Glomerular visceral epithelial cell (primary cell): ENCODE measurements around the gene TUBA3E.
"Not testable (repeated sequence)": the region's sequence is repeated elsewhere in the genome, so short reads cannot be mapped to it uniquely, and the experiment has no call there.

Experiments used
- DNase-seq: peaks from one replicate; pipeline ENCODE4 v3.0.0-alpha.2; 2016; ENCODE audit errors: extremely low spot score

Gene TUBA3E

DNA sequence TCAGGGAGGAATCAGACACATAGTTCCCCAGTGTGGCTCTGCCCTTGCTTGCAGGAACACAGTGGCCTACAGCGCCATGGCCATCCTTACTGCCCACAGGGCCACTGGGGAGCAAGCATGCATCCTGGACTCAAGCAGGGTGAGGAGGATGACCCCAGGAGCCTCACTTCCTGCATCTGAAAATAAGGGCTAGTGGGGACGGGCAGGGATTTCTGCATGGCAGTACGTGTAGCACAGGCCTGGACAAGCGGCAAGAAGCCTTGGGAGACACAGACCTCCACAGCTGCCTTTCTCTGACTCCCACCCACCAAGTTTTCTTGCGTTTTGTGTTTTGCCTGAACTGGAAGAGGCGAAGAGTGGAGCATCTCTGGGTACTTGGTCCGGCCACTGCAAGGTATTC, 35.8 kb downstream of the TUBA3E start:
- DNase-seq, result not testable (repeated sequence)

DNA sequence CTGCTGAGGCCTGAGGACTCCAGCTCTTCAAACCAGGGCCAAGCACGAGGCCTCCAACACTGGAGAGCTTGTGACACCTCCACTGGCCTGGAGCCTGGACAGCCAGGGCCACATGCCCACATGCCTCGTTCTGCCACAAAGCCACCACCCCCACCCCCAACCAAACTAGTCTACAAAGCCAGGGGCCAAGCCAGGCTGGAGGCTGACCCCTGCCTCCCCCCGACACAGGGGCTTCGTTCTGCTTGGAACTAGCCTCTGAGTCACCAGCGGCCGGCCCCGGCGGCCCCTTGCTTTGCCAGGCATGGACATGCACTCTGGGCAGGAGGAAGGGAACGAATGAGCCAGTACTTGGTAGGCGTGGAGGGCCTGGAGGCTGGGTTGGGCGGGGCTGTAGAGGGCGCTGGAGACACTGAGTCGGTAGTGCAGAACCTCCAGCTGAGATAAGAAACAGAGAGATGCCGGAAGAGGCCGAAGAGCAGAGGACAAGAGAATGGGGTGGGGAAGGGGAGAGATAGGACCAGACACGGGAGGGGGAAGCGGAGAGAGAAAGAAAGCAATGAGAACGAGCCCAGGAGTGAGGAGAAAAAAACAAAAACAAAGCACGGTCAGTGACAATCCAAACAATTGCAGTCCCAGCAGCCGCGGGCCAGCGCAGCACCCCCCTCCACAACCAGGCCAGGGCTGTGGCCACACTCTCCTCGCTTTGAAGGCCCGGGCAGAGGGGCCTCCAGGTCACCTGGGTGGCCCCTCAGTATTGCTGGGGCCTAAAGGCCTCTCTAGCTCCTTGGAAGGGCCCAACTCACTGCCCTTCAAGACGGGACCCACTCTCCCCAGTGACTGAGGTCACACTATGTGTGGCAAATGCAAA, 37.2 kb downstream of the TUBA3E start:
- peak; percentile 49 for DNase-seq

DNA sequence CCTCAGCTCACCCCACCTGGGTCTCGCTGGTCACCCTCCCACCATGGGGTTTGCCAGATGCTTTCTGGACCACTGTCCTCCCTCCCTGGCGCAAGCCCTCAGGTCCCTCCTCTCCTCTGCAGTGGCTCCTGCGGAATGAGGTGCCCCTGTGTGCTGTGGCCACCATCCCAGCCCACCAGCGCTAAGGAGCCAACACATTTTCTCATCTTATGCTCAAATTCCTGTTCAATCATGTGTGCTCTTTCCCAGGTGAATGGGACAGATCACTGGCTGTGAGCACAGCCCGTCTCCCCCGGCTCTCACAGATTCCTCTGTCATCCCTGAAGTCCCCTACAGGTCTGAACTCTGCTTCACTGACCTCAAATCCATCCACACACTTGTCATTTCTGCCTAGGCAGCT, 38.1 kb downstream of the TUBA3E start:
- no peak for DNase-seq

DNA sequence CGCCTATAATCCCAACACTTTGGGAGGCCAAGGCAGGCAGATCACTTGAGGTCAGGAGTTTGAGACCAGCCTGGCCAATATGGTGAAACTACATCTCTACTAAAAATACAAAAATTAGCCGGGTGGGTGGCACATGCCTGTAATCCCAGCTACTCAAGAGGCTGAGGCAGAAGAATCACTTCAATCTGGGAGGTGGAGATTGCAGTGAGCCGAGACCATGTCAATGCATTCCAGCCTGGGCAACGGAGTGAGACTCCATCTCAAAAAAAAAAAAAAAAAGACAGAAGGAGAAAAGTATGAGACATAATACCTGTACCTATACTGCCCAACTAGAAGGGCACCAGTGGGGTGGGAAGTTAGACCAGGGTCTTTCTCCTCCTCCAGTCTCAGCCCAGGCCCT, 38.9 kb downstream of the TUBA3E start:
- not testable (repeated sequence) for DNase-seq

DNA sequence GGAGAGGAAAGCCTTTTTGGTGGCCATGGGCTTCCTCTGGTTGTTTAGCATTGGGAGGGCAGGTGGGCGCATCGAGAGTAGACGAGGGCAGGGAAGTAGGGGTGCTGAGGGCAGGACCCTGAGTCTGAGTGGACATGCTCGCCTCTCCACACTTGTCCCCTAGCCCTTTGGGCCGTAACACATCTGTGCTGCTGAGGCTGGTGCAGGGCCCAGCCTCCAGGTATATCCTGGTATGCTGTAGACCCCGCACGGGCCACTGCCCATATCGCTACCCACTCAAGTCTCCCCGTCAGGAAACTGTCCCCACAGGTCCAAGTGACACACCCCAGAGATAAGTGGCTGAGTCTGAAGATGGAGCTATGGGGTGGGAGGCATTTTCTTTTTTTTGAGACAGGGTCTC, 39.6 kb downstream of the TUBA3E start:
- no peak for DNase-seq

DNA sequence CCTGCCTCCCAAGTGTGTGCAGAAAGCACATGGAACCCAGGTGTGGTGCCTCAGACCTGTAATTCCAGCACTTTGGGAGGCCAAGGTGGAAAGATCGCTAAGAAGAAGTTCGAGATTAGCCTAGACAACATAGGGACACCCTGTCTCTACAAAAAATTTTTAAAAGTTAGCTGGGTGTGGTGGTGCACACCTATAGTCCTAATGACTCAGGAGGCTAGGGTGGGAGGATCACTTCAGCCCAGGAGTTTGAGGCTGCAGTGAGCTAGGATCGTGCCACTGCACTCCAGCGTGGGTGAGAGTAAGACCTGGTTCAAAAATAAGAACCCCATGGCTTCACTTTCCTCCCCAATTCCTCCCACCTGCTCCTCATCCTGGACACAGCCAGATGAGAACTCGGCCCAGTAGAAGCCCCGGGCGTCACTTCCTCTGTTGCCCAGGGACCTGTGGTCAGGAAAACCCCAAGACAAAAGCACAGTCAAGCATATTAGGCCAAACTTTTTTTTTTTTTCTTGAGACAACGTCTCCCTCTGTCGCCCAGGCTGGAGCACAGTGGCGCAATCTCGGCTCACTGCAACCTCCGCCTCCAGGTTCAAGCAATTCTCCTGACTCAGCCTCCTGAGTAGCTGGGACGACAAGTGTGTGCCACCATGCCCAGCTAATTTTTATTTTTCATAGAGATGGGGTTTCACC, 40.3 kb downstream of the TUBA3E start:
- DNase-seq, result peak; percentile 61

DNA sequence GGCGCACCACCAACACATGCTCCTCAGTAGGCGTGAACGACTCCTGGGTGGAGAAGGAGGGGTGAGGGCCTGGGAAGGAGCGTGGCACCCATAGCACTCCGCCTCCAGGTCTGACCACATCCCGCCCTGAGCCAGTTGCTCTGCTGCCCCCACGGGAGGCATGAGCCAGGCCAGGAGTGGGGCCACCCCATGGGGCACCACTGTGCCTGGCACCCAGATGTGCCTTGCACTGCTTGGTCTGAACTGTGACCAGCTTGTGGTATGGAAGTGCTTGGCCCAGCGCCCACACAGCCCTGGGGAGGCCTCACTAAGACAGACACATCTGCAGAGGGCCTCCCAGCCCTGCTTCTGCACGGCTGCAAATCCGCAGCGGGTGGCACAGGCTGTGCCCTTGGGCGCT, 40.9 kb downstream of the TUBA3E start:
- DNase-seq, result peak; percentile 24

DNA sequence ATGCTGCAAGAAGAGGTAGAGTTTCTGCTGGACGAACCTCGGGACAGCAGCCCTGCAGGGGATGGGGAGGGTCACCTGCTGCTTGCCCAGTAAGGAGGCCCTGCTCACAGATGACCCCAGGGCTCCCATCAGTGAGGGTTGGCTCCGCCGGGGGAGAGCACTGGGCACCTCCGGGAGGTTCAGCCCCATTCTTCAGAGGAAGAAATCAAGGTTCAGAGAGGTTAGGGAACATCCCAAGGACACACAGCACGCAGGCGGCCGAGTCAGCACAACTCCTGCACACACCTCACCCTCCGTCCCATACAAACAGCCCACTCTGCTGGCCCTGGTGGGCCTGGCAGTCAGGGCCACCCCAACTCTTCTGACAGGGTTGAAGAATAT, 41.6 kb downstream of the TUBA3E start:
- no peak for DNase-seq

DNA sequence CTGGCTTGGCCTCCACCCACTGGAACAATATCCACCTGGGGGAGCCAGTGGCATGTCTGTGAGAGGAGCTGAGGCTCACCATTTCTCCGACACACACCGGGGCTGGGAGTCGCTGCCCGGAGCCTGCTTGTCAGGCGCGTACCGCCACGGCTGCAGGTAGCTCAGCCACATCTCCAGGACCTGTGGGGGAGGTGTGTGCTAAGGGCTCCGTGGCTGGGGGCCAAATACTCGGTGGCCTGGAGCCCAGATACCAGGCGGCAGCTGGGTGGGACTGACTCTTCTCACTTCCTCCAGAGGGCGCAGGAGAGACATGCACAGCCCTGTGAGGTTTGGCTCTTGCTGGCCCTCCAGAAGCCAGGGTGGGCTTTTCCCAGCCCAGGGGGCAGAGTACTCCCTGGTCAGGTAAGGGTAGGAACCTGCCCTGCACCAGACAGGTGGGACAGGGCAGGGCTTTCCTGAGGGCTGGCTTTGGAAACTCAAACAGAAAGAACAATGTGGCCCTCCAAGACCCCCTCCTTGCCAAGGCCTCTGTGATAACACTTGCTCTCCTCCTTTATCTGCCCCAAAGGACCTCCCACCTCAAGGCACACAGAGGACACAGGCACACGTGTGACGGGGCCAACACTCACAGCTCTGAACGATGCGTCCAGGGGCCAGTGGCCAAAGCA, 42.1 kb downstream of the TUBA3E start:
- peak; percentile 59 for DNase-seq

DNA sequence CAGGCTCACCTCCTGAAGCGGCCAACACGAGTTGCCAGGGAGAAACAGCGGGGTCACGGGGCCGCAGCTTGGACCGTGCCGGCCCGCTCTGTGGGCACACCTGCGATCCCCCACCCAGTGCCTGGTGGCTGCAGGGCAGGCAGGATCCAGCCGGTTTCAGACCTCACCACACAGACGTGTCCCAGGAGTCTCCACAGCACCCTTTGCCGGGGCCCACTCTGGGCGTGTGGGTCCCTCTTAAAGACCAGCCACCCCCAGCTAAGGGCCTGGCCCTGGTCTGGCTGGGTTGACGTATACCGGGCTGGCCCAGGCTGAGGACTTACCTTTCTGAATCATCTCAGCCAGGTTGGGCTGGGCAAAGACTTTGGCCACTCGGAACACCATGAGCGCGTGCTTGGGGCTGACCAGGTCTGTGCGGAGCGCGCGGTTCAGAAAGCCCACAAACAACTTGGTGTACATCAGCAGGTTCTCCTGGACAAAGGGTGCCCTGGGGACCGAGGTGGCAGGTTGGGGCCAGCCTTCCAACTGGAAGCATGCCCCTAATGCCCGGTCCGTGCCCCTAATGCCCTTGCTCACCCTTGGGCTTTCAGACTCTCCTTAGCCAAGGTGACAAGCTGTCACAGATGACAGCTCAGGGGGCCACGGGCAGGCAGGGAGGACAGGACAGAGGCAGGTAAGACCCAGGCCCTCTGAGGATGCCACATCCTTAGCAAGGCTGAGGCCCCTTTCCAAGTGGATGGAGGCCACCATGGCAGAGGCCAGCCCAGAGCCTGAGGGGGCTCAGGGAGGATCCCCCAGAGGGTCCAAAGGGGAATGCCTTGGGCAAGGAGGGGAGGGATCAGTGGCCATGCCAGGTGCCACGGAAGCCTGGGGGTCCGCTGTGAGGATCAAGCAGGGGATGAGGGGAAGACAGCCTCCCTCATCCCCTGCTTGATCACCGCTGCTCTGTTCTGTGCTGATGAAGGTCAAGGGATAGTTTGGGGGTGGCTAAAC, 43.2 kb downstream of the TUBA3E start:
- DNase-seq, result no peak

DNA sequence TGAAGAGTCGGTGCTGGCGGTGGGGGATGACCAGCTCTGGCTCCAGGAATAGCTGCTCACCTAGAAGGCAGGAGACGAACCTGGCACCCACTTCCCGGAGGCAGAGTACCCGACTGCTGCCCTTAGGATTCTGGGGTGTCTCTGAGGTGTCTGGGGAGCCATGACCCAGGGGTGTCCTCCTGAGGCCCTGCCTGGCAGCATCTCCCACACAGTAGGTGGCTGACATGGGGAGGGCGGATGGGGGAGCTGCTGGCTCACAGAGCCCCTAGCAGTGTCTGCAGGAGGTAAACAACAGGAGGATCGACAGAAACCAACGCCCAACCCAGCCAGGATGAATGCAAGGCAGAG, 43.8 kb downstream of the TUBA3E start:
- DNase-seq, result not testable (repeated sequence)

DNA sequence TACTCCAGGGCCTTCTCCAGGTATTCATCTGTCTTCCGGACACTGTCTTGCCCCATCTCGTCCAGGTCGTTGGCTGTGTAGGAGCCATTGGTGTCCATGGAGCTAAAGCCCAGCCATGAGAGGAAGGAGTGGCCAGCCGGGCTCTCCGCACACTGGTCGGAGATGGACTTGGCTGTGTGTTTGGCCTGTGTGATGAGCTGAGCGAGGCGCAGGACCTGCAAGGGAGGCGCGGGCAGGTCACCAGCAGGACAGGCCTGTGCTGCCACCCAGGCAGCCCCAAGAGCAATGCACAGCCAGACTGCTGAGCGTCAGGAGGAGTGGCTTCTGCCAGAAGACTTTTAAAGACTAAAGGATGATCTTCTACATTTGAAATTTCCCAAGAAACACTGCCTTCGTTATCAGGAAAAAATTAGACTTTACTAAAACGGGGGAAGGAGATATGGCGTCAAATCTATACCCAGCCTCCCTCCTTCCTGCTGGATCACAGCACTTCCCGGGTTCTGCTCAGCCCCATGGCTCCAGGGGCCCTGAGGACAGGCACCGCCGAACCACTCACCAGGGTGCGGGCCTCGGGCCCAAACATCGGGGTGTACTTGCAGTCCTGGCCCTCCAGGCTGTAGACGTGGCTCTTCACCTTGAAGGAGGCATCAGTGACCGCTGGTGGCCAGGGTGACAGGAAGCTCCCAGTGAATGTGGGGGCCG, 44.4 kb downstream of the TUBA3E start:
- DNase-seq, result not testable (repeated sequence)

DNA sequence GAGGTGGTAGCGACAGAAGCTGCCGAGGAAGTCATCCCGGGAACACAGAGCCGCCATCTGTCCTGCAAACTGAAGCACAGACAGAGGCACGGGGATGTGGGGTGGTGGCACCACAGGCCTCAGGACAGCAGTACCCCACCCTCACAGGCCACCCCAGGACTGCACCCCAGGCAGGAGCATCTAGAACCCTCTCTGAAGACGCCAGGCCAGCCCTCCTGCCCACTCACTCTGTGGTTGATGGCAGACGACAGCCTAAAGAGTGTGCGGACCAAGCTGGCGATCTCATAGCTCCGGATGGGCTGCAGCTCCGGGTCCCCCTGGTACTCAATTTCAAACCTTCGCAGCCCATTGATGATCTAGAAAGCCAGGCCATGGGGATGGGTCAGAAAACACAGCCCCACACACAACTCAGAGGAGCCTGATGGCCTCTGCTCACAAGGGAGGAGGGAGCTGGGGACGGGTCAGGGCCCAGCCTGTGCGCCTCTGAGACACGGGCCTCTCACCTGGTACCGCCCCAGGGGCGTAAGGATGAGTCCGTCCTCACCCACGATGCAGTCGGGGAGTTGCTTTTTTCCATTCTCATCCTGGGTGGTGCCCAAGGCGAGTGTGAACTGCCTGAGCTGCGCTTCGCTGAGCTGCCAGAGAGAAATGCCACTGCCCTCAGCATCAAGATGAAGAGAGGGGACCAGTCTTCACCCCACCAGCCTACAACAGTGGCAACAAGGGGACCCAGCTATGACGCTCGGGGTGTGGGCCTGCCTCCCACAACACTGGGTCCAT, 45.2 kb downstream of the TUBA3E start:
- DNase-seq, result no peak

DNA sequence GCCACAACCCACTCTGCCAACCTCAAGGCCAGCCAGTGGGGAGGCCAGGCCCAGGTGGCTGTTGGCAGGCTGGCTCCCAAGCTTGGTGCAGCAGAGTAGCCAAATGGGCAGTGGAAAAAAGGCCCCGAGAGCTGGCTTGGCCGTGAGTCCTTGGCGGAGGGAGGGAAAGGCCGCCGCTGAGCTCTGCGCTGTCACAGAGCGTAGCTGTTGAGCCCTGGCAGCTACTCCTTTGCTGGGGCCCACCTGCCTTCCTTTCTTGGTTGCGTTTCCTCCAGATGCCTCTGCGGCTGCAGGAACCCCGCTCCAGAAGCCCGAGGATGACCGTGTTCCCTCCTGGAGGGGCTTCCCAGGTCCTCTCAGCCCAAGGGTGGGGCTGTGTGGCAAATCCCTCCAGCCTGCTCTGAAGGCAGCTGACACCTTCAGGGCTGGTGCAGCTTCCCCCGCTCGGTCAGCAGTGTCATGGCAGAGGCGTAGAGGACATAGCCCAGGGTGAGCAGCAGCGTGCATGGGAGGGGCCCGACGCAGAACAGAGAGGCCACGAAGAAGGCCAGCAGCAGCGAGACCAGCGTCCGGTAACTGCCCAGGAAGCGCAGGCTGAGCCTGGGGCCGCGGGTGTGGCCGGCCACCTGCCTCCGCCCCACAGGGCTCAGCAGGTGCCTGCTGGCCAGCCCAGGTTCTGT, 46.0 kb downstream of the TUBA3E start:
- DNase-seq, result not testable (repeated sequence)

DNA sequence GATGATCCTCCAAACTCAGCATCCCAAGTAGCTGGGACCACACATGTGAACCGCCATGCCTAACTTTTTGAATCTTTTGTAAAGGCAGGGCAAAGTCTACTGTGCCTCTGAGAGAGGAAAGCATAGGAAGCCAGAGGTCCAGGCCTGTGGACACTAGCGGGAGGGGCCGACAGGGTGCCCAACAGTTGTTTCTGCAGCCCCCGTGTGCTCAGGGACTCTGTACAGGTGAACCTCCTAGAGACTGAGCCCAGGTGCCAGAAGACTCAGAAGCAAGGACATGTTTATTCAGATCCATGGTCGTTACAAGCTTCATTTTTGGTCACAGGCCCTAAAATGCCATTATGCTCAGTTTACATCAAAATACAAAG, 47.1 kb downstream of the TUBA3E start:
- DNase-seq, result not testable (repeated sequence)

DNA sequence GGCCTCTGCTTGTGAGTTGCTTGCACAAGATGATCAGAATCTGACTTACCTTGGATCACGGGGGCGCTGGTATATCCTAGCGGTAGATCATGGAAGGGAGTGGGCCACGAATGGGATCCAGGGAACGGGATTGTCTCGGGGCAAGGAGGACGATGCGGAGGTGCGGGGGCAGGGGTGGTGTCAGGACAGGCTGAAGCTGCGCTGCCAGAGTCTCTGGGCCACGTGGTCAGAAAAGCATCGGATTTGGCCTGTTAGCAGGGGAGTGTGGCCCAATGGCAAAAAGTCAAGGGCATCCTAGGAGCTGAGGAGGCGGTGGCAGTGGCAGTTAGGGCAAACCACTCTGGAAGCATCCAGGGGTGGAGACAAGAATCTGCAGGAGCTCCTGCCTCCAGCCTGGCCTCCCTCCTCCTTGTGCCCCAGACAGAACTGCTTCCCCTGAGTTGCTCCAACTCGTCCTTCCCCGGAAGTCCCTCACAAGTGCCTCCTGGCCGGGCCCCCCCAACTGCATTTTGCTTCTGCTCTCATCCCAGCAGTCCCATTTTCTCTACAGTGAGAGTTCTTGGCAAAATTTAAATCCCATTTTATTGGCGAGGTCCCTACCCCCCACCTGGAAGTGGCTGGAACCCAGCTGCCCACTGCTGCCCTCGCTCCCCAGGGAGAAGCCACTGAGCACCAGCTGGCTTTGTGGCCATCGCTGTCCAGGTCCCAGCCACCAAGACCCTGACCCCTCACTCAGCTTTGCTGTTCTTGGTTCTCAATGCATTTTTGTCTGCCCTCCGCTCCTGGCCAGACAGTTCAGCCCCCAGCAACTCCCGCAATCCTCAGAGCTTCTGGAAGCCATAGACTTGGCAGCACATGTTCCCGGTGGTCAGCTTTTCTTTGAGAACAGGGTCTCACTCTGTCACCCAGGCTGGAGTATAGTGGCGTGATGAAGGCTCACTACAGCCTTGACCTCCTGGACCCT, 47.8 kb downstream of the TUBA3E start:
- no peak for DNase-seq

DNA sequence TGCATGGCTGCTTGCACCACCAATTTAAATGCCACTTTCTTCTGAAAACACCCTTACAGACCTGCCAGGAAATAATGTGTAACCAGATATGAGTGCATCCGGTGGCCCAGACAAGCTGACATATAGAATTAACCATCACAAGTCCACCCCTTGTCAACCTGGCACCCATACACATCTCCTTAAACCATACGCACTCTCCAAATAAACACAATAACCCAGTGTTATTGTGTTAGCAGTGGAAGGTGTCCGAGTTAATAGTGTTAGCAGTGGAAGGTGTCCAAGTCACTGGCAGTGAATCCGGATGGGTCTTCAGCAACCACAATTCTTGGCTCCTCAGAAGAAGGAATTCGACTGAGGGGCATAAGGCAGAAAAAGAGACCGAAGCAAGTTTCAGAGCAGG, 49.7 kb downstream of the TUBA3E start:
- not testable (repeated sequence) for DNase-seq

DNA sequence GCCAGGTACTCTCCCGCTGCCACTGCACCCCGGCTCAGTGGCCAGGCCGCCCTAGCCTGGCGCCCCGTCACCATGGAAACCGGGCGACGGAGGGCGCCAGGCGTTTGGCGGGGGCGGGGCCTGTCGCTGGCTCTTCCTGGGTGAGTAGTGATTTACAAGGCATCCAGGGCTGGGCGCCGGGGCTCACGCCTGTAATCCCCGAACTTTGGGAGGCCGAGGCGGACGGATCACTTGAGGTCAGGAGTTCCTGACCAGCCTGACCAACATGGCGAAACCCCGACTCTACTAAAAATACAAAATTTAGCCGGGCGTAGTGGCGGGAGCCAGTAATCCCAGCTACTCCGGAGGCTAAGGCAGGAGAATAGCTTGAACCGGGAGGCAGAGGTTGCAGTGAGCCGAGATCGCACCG, 53.2 kb downstream of the TUBA3E start, which contains the start of gene CCDC74B:
Gene CCDC74B (minus strand): TSS at position 107 of the 409 bp plus-strand sequence. CDS start 116 bp downstream, outside the sequence.
- DNase-seq, result peak; percentile 70
